ENCODE results near the gene GSTA4.

The GSTA4 gene

GRCh38 chr6:52982680-52983079 is 12.4 kb downstream of the GSTA4 start:
- DNase-seq (ENCODE audit: low read depth), result no peak
- TF ChIP-seq POLR2A (IDR thresholded peaks at IDR 0.05; ENCODE audit: extremely low read depth, insufficient read length) (no peak), MAX (IDR thresholded peaks at IDR 0.05; ENCODE audit: low read depth, low read length) (no peak), MYC (IDR thresholded peaks at IDR 0.05; ENCODE audit: low read depth, low read length) (no peak), CTCF (IDR thresholded peaks at IDR 0.05; ENCODE audit: low read depth, low read length) (no peak)
- no peak overlapping the region for H3K4me3 ChIP-seq (ENCODE audit: low read depth, low read length)

- no peak overlapping the region for H3K4me3 ChIP-seq (ENCODE audit: low read depth, low read length)
- no peak for DNase-seq (ENCODE audit: low read depth)
- TF ChIP-seq POLR2A (IDR thresholded peaks at IDR 0.05; ENCODE audit: extremely low read depth, insufficient read length), result no peak
- no peak for TF ChIP-seq MAX (IDR thresholded peaks at IDR 0.05; ENCODE audit: low read depth, low read length)
- TF ChIP-seq MYC (IDR thresholded peaks at IDR 0.05; ENCODE audit: low read depth, low read length), result no peak
- no peak for TF ChIP-seq CTCF (IDR thresholded peaks at IDR 0.05; ENCODE audit: low read depth, low read length)
Measured at GRCh38 chr6:52981222-52981900, 13.7 kb downstream of the GSTA4 start.

GRCh38 chr6:52976591-52977035 is 18.5 kb downstream of the GSTA4 start:
- H3K4me3 ChIP-seq (ENCODE audit: low read depth, low read length), result no peak overlapping the region
- TF ChIP-seq CTCF (IDR thresholded peaks at IDR 0.05; ENCODE audit: low read depth, low read length), result no peak
- no peak for TF ChIP-seq POLR2A (IDR thresholded peaks at IDR 0.05; ENCODE audit: extremely low read depth, insufficient read length)
- no peak for TF ChIP-seq MYC (IDR thresholded peaks at IDR 0.05; ENCODE audit: low read depth, low read length)
- TF ChIP-seq MAX (IDR thresholded peaks at IDR 0.05; ENCODE audit: low read depth, low read length), result no peak
- peak; percentile 35 for DNase-seq (ENCODE audit: low read depth)

- TF ChIP-seq MYC (IDR thresholded peaks at IDR 0.05; ENCODE audit: low read depth, low read length), result no peak
- no peak for TF ChIP-seq CTCF (IDR thresholded peaks at IDR 0.05; ENCODE audit: low read depth, low read length)
- no peak for TF ChIP-seq MAX (IDR thresholded peaks at IDR 0.05; ENCODE audit: low read depth, low read length)
- TF ChIP-seq POLR2A (IDR thresholded peaks at IDR 0.05; ENCODE audit: extremely low read depth, insufficient read length), result no peak
- DNase-seq (ENCODE audit: low read depth), result no peak
- H3K4me3 ChIP-seq (ENCODE audit: low read depth, low read length), result no peak overlapping the region
Measured at GRCh38 chr6:52976149-52976548, 18.9 kb downstream of the GSTA4 start.

- no peak for DNase-seq (ENCODE audit: low read depth)
- no peak overlapping the region for H3K4me3 ChIP-seq (ENCODE audit: low read depth, low read length)
Measured at GRCh38 chr6:52975580-52975979, 19.5 kb downstream of the GSTA4 start.

More at GRCh38 chr6:52975580-52975979, 19.5 kb downstream of the GSTA4 start:
- TF ChIP-seq MAX (IDR thresholded peaks at IDR 0.05; ENCODE audit: low read depth, low read length) (no peak), MYC (IDR thresholded peaks at IDR 0.05; ENCODE audit: low read depth, low read length) (no peak), POLR2A (IDR thresholded peaks at IDR 0.05; ENCODE audit: extremely low read depth, insufficient read length) (no peak), CTCF (IDR thresholded peaks at IDR 0.05; ENCODE audit: low read depth, low read length) (no peak)
